Right lobe of liver (tissue), 6 donors: ENCODE measurements around the gene GDF9. TPM values are rescaled to one million over a fixed set of nuclear protein-coding genes. Genes with fewer than 3 reads are reported as not detected.
A peak's percentile ranks its signal among the peaks of the same experiment; 100 is the strongest.

Experiments
- ATAC-seq, 4 donors: fragments of 200-7000 bp; cut with Tn5 transposase; one replicate each; pipeline ENCODE4 v1.9.1; 2020; ENCODE audit warnings: mild to moderate bottlenecking in 4 of 4, moderate library complexity in 4 of 4
- DNase-seq, 3 donors: peaks; one replicate each; pipeline ENCODE4 v3.0.0-alpha.2; 2020
- H3K27ac ChIP-seq, 3 donors: fragments of 200-600 bp; one replicate each; pipeline ENCODE4 v1.8.0; 2022
- H3K27me3 ChIP-seq, 2 donors: fragments of 200-600 bp; one replicate each; pipeline ENCODE4 v1.8.0; 2022
- H3K36me3 ChIP-seq, 4 donors: fragments of 200-600 bp; sonication (generic) in 1 of 4; one replicate each; pipeline versions ENCODE4 v1.5.1 to v1.8.0; 2017 to 2022; ENCODE audit warnings: control low read depth in 1 of 4
- H3K4me1 ChIP-seq, 4 donors: fragments of 200-600 bp; sonication (generic) in 1 of 4; one replicate each; pipeline versions ENCODE4 v1.5.1 to v1.8.0; 2017 to 2022; ENCODE audit warnings: control low read depth in 1 of 4
- H3K4me3 ChIP-seq, 3 donors: fragments of 200-600 bp; one replicate each; pipeline ENCODE4 v1.8.0; 2022
- H3K9me3 ChIP-seq, 4 donors: fragments of 200-600 bp; sonication (generic) in 1 of 4; one replicate each; pipeline versions ENCODE4 v1.5.1 to v1.8.0; 2017 to 2022; ENCODE audit warnings: control low read depth in 1 of 4
- POLR2A ChIP-seq: fragments of 450-650 bp; IDR thresholded peaks from one replicate; pipeline ENCODE4 v1.6.1; 2017; ENCODE audit warnings: antibody characterized with exemption, mild to moderate bottlenecking
- WGBS: methylation state at CpG from one replicate; pipeline ENCODE4 v1.1.6; 2018; ENCODE audit warnings: low coverage, low lambda C conversion rate; ENCODE audit not compliant: insufficient coverage; ENCODE audit errors: missing lambda C conversion rate; 5-methylcytosine and 5-hydroxymethylcytosine counted together
- intact Hi-C, 2 donors: fragments of 100-400 bp; cut with DNase I; formaldehyde crosslinking; loops; one replicate each; pipeline versions ENCODE4 v1.11.2 to v1.14.1; 2022
- total RNA-seq, 6 experiments: library from RNA; depleted of rRNA in 2 of 6; stranded (reverse); fragments of >200 nt in 2 of 6; fragmentation: NEBNext Ultra II Directional in 3 of 6; extraction: Animal tissue kit (Norgen Biotek cat#: 25700) in 3 of 6; gene quantifications; one replicate each; pipeline versions ENCODE4 v1.1.0 to v1.2.4, GENCODE V29; 2016 to 2023
- TF ChIP-seq, protein P1 (sequence below), 4 donors: fragments of 200-600 bp in 3 of 4; fragments of 450-650 bp in 1 of 4; IDR thresholded peaks; one replicate each; pipeline versions ENCODE4 v1.5.1 to v1.8.0; 2016 to 2022; ENCODE audit warnings: antibody characterized with exemption in 4 of 4, mild to moderate bottlenecking in 2 of 4
- donor health status: DM: no; HTN: yes; CAD: no.
- donor health status: DM: no; HTN: no; CAD: no.
- donor health status: DM: no; HTN: no; CAD: no.
- donor health status: DM: no; HTN: yes; CAD: no.
- donor health status: DM: no; HTN: yes; CAD: no.

The GDF9 gene
- total RNA-seq, 6 experiments from 2014 or later: 0.20 to 0.71 (median 0.48) TPM

DNA sequence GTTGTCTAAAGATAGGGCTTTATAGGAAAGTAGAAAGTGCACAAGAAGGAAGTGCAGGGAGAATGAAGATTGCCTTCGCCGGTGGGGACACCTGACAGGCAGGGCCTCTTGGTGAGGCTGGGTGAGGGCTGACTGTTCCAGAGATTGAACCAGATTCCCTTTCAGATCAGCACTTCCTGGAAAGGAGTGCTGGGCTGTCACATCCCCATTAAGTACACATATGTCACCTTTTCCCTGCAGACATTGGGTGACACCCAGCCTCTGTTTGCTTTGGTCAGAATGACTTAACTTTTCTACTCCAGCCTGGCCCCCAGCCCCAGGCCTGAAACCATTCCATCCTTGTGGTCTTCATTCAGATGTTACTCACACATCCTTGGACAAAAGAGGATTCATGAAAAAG is 28.4 kb downstream of the GDF9 start:
- peak; percentile 70 to 86 (median 78) for ATAC-seq
- no peaks in the 10 kb centered on the region for H3K27me3 ChIP-seq

DNA sequence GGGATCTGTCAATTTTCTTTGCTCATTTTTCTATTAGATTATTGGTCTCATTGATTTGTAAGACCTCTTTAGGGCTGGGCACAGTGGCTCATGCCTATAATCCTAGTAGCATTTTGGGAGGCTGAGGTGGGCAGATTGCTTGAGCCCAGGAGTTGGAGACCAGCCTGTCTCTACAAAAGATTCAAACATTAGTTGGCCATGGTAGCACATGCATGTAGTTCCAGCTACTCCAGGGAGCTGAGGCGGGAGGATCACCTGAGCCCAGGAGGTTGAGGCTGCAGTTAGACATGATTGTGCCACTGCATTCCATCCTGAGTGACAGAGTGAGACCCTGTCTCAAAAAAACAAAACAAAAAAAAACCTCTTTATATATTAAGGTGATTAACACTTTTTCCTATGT is 29.4 kb downstream of the GDF9 start:
- Histone ChIP-seq H3K27me3 (no peaks in the 10 kb centered on the region), H3K27ac (peak overlapping the region; percentile 35 to 98 (median 94)), H3K36me3 (no peaks in the 10 kb centered on the region), H3K9me3 (no peaks in the 10 kb centered on the region), H3K4me3 (no peak overlapping the region), H3K4me1 (peaks cover 0 to 54% (median 21%) of the 10 kb centered on the region in 4 donors)
- intact Hi-C loops: loop anchor here in 1 of 2 donors (5.0 kb wide), 1 partner anchor 35 kb away; the partner anchor contains the start of gene LEAP2
- TF ChIP-seq POLR2A: no peak
- TF ChIP-seq, protein P1, sequence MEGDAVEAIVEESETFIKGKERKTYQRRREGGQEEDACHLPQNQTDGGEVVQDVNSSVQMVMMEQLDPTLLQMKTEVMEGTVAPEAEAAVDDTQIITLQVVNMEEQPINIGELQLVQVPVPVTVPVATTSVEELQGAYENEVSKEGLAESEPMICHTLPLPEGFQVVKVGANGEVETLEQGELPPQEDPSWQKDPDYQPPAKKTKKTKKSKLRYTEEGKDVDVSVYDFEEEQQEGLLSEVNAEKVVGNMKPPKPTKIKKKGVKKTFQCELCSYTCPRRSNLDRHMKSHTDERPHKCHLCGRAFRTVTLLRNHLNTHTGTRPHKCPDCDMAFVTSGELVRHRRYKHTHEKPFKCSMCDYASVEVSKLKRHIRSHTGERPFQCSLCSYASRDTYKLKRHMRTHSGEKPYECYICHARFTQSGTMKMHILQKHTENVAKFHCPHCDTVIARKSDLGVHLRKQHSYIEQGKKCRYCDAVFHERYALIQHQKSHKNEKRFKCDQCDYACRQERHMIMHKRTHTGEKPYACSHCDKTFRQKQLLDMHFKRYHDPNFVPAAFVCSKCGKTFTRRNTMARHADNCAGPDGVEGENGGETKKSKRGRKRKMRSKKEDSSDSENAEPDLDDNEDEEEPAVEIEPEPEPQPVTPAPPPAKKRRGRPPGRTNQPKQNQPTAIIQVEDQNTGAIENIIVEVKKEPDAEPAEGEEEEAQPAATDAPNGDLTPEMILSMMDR (IDR thresholded peaks at IDR 0.05): no peak
- no peak for ATAC-seq
- DNase-seq: no peak
- 38% methylated on average over 1 of the region's 1 CpG for WGBS

More for the DNA sequence above, 28.4 kb downstream of the GDF9 start:
- no peaks in the 10 kb centered on the region for H3K36me3 ChIP-seq
- peaks cover 0 to 55% (median 21%) of the 10 kb centered on the region in 4 donors for H3K4me1 ChIP-seq
- intact Hi-C loops: loop anchor here in 1 of 2 donors (5.0 kb wide), 1 partner anchor 34 kb away; the partner anchor contains the start of gene LEAP2
- no peaks in the 10 kb centered on the region for H3K9me3 ChIP-seq
- 45% methylated on average over 2 of the region's 2 CpGs for WGBS
- peak overlapping the region in 1 of 3 donors; percentile 19 for H3K4me3 ChIP-seq
- peak; percentile 81 for TF ChIP-seq POLR2A
- TF ChIP-seq, protein P1 (IDR thresholded peaks at IDR 0.05): no peak
- DNase-seq: peak; percentile 74 to 79 (median 75)
- peak overlapping the region; percentile 94 to 98 (median 95) for H3K27ac ChIP-seq

DNA sequence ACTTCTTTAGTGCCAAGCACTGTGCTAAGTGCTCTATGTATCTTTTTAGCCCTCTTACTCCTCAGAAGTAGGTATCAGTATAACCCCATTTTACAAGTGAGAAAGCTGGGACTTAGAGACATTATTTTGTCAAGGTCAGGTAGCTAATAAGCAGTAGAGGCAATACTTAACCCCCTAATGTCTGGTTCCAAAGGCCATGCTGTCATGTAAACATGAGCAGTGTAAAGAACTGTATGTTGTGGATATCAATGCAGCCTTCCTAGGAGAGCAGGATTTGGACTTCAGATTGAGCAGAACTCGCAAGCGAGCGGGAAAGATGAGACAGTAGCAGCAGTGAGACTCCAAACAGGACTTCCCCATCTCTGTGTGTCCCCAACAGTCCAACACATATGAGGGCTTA is 32.2 kb downstream of the GDF9 start:
- Histone ChIP-seq H3K27ac (no peak overlapping the region), H3K4me1 (peaks cover 0 to 38% (median 14%) of the 10 kb centered on the region in 4 donors), H3K9me3 (no peaks in the 10 kb centered on the region), H3K27me3 (no peaks in the 10 kb centered on the region), H3K36me3 (no peaks in the 10 kb centered on the region), H3K4me3 (no peak overlapping the region)
- intact Hi-C loops: no loop called here
- no peak for DNase-seq
- no peak for ATAC-seq
- TF ChIP-seq POLR2A: no peak
- TF ChIP-seq, protein P1 (IDR thresholded peaks at IDR 0.05): no peak
- 100% methylated on average over 3 of the region's 3 CpGs for WGBS

DNA sequence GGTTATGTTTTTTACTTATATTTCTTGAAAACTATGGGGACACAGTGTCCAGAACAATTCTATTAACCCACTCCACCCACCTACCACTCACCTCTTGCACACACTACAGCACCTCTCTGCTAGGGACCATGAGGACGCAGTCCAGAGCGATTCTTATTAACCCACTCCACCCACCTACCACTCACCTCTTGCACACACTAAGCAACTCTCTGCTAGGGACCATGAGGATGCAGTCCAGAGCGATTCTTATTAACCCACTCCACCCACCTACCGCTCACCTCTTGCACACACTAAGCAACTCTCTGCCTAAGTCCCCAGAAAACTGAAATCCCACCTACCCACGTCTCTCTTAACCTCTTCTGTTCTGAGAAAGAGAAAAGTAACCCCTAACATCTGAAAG is 33.7 kb downstream of the GDF9 start:
- DNase-seq (no peak), ATAC-seq (no peak)
- intact Hi-C loops: no loop called here
- Histone ChIP-seq H3K4me3 (no peak overlapping the region), H3K4me1 (peaks cover 0 to 39% (median 15%) of the 10 kb centered on the region in 4 donors), H3K9me3 (no peaks in the 10 kb centered on the region), H3K27ac (no peak overlapping the region), H3K27me3 (no peaks in the 10 kb centered on the region), H3K36me3 (no peaks in the 10 kb centered on the region)
- 88% methylated on average over 5 of the region's 5 CpGs for WGBS
- TF ChIP-seq, protein P1 (IDR thresholded peaks at IDR 0.05): no peak
- TF ChIP-seq POLR2A: no peak
